Fibroblast of lung (primary cell): ENCODE data around the gene RIC8B. TPM values are rescaled to one million over a fixed set of nuclear protein-coding genes. Genes with fewer than 3 reads are reported as not detected.

Experiments
- DNase-seq, 2 donors: peaks; one replicate each; pipeline versions ENCODE4 v3.0.0 to v3.0.0-alpha.2; 2010; ENCODE audit warnings: low read depth in 2 of 2
- H2AFZ ChIP-seq: 2 replicates; pipeline ENCODE4 v1.5.1; 2012; ENCODE audit warnings: low read length, control low read depth, inconsistent platforms
- H3K27ac ChIP-seq: 2 replicates; pipeline ENCODE4 v1.5.1; 2011; ENCODE audit warnings: low read length, control low read depth; ENCODE audit not compliant: insufficient read depth
- H3K27me3 ChIP-seq: 2 replicates; pipeline ENCODE4 v1.5.1; 2011; ENCODE audit warnings: mild to moderate bottlenecking, low read length; ENCODE audit not compliant: control insufficient read depth, insufficient read depth
- H3K36me3 ChIP-seq: 2 replicates; pipeline ENCODE4 v1.5.1; 2011; ENCODE audit warnings: low read length; ENCODE audit not compliant: control insufficient read depth, insufficient read depth
- H3K4me1 ChIP-seq: 2 replicates; pipeline ENCODE4 v1.5.1; 2011; ENCODE audit warnings: low read length; ENCODE audit not compliant: control insufficient read depth, insufficient read depth; ENCODE audit errors: extremely low read depth
- H3K4me2 ChIP-seq: 2 replicates; pipeline ENCODE4 v1.5.1; 2011; ENCODE audit warnings: low read length, control low read depth; ENCODE audit not compliant: insufficient read depth; ENCODE audit errors: extremely low read depth
- H3K4me3 ChIP-seq, 4 experiments: fragments of 200-600 bp in 1 of 4; sonication (generic) in 1 of 4; replicated peaks in 1 of 4; 2 replicates each; pipeline ENCODE4 v1.5.1; 2011 to 2016; ENCODE audit warnings: low read length in 4 of 4, low read depth in 3 of 4, mild to moderate bottlenecking in 3 of 4, control low read depth in 2 of 4, inconsistent platforms in 1 of 4, mixed read lengths in 1 of 4; ENCODE audit not compliant: insufficient read depth in 1 of 4; ENCODE audit errors: control extremely low read depth in 1 of 4
- H3K79me2 ChIP-seq: 2 replicates; pipeline ENCODE4 v1.5.1; 2012; ENCODE audit warnings: mild to moderate bottlenecking, low read length, inconsistent platforms; ENCODE audit not compliant: control insufficient read depth, insufficient read depth
- H3K9ac ChIP-seq: 2 replicates; pipeline ENCODE4 v1.5.1; 2011; ENCODE audit warnings: mild to moderate bottlenecking, low read length, control low read depth; ENCODE audit not compliant: insufficient read depth
- H3K9me3 ChIP-seq: 2 replicates; pipeline ENCODE4 v1.5.1; 2012; ENCODE audit warnings: low read depth, low read length; ENCODE audit not compliant: control insufficient read depth, insufficient read depth
- H4K20me1 ChIP-seq: 2 replicates; pipeline ENCODE4 v1.5.1; 2011; ENCODE audit warnings: low read length; ENCODE audit not compliant: control insufficient read depth, insufficient read depth; ENCODE audit errors: extremely low read depth
- CTCF ChIP-seq, 2 donors: IDR thresholded peaks in 1 of 2; conservative IDR thresholded peaks in 1 of 2; 1 replicate in 1 of 2; 2 replicates in 1 of 2; pipeline ENCODE4 v1.5.1; 2011 to 2012; ENCODE audit warnings: low read length in 2 of 2, control low read depth in 1 of 2, inconsistent platforms in 1 of 2, low read depth in 1 of 2, mild to moderate bottlenecking in 1 of 2
- EZH2 ChIP-seq: IDR thresholded peaks from 2 replicates; pipeline ENCODE4 v1.5.1; 2012; ENCODE audit warnings: low read length, control low read depth, mild to moderate bottlenecking; ENCODE audit errors: missing control alignments
- polyA plus RNA-seq, 2 donors: library from polyadenylated mRNA; depleted of rRNA in 1 of 2; stranded (reverse) in 1 of 2; unstranded in 1 of 2; fragments of >200 nt; gene quantifications; 2 replicates each; pipeline ENCODE4 v1.2.1, GENCODE V29; 2011 to 2012; ENCODE audit warnings: missing spikeins in 1 of 2
- total RNA-seq: library from RNA; depleted of rRNA; stranded (reverse); fragments of >200 nt; gene quantifications from 2 replicates; pipeline ENCODE4 v1.2.1, GENCODE V29; 2014

RIC8B gene
- total and polyA plus RNA-seq, 2 donors (not counting 1 experiment from before 2014, with no cell fraction given) = 9.2 to 11.6 TPM

GRCh38 chr12:106878804-106879203 lies 104.3 kb downstream of the RIC8B start:
- H4K20me1 ChIP-seq = no peaks in the 10 kb centered on the region
- H3K36me3 ChIP-seq = no peaks in the 10 kb centered on the region
- TF ChIP-seq CTCF (conservative IDR thresholded peaks at IDR 0.05 in 1 of 2, IDR thresholded peaks at IDR 0.05 in 1 of 2; ENCODE audit: low read depth in 1 of 2, low read length in 2 of 2) = no peak
- no peak for TF ChIP-seq EZH2
- no peaks in the 10 kb centered on the region for H3K79me2 ChIP-seq
- no peaks in the 10 kb centered on the region for H3K4me1 ChIP-seq
- H2AFZ ChIP-seq = no peak overlapping the region
- H3K9me3 ChIP-seq = no peaks in the 10 kb centered on the region
- no peak overlapping the region for H3K4me3 ChIP-seq
- no peaks in the 10 kb centered on the region for H3K27me3 ChIP-seq
- no peak overlapping the region for H3K27ac ChIP-seq
- DNase-seq = no peak
- no peak overlapping the region for H3K9ac ChIP-seq
- H3K4me2 ChIP-seq = no peak overlapping the region

- H3K36me3 ChIP-seq = no peaks in the 10 kb centered on the region
- no peaks in the 10 kb centered on the region for H3K4me1 ChIP-seq
- H3K4me3 ChIP-seq = no peak overlapping the region
- no peak overlapping the region for H3K4me2 ChIP-seq
- DNase-seq = no peak
- no peak overlapping the region for H3K27ac ChIP-seq
- H3K9me3 ChIP-seq = no peaks in the 10 kb centered on the region
- no peaks in the 10 kb centered on the region for H3K27me3 ChIP-seq
- H3K79me2 ChIP-seq = no peaks in the 10 kb centered on the region
- no peaks in the 10 kb centered on the region for H4K20me1 ChIP-seq
- H3K9ac ChIP-seq = no peak overlapping the region
- TF ChIP-seq EZH2 (no peak), CTCF (conservative IDR thresholded peaks at IDR 0.05 in 1 of 2, IDR thresholded peaks at IDR 0.05 in 1 of 2; ENCODE audit: low read depth in 1 of 2, low read length in 2 of 2) (no peak)
- H2AFZ ChIP-seq = no peak overlapping the region
Observed at GRCh38 chr12:106879612-106880011, 105.1 kb downstream of the RIC8B start.

GRCh38 chr12:106883426-106883825 lies 108.9 kb downstream of the RIC8B start:
- no peak overlapping the region for H2AFZ ChIP-seq
- H4K20me1 ChIP-seq = no peaks in the 10 kb centered on the region
- H3K36me3 ChIP-seq = no peaks in the 10 kb centered on the region
- H3K9ac ChIP-seq = no peak overlapping the region
- no peaks in the 10 kb centered on the region for H3K9me3 ChIP-seq
- H3K27me3 ChIP-seq = no peaks in the 10 kb centered on the region
- H3K4me3 ChIP-seq = no peak overlapping the region
- H3K4me2 ChIP-seq = no peak overlapping the region
- H3K79me2 ChIP-seq = no peaks in the 10 kb centered on the region
- peaks cover 2% of the 10 kb centered on the region for H3K4me1 ChIP-seq
- DNase-seq = peak; percentile 23 to 71
- no peak overlapping the region for H3K27ac ChIP-seq
- TF ChIP-seq CTCF (conservative IDR thresholded peaks at IDR 0.05 in 1 of 2, IDR thresholded peaks at IDR 0.05 in 1 of 2; ENCODE audit: low read depth in 1 of 2, low read length in 2 of 2) (no peak), EZH2 (no peak)
